T-cell (primary cell): Measurements from ENCODE around the gene NELFB. TPM values are rescaled to one million over a fixed set of nuclear protein-coding genes. Genes with fewer than 3 reads are reported as not detected.

ENCODE experiments used
- ATAC-seq, 4 experiments: fragments of 200-7000 bp in 3 of 4; fragments of 150-1000 bp in 1 of 4; cut with Tn5 transposase; replicated peaks in 1 of 4; 1 replicate in 3 of 4; 2 replicates in 1 of 4; pipeline ENCODE4 v1.10.0; 2021; ENCODE audit warnings: moderate library complexity in 3 of 4, mild to moderate bottlenecking in 2 of 4, moderate number of reproducible peaks in 1 of 4
- CTCF ChIA-PET, 2 donors: fragments of 300-600 bp; sonication (Branson Sonifier 250); formaldehyde crosslinking; loops; one replicate each; lab custom pipeline; 2022; ENCODE audit warnings: antibody characterized with exemption in 2 of 2; lab: Charles Lee
- POLR2A ChIA-PET, 2 donors: fragments of 300-600 bp; sonication (Branson Sonifier 250); formaldehyde crosslinking; loops; one replicate each; lab custom pipeline; 2022; ENCODE audit warnings: antibody characterized with exemption in 2 of 2; lab: Charles Lee
- DNase-seq, 35 experiments: peaks; one replicate each; pipeline versions ENCODE4 v3.0.0 to v3.0.0-alpha.2; 2013 to 2023
- H3K27ac ChIP-seq: one replicate; pipeline ENCODE4 v1.5.1; 2013; ENCODE audit warnings: low read length
- H3K27me3 ChIP-seq, 2 experiments: replicated peaks in 1 of 2; 1 replicate in 1 of 2; 2 replicates in 1 of 2; pipeline versions ENCODE4 v1.6.1 to v1.7.0; 2013; ENCODE audit warnings: low read length in 1 of 2, mixed read lengths in 1 of 2; ENCODE audit not compliant: control insufficient read depth in 2 of 2, insufficient read depth in 2 of 2; ENCODE audit errors: extremely low read depth in 1 of 2
- H3K36me3 ChIP-seq, 2 donors: 1 replicate in 1 of 2; 2 replicates in 1 of 2; pipeline versions ENCODE4 v1.6.1 to v1.7.0; 2013; ENCODE audit warnings: low read length in 1 of 2; ENCODE audit not compliant: control insufficient read depth in 2 of 2, insufficient read depth in 1 of 2; ENCODE audit errors: extremely low read depth in 1 of 2
- H3K4me1 ChIP-seq, 2 experiments: 1 replicate in 1 of 2; 2 replicates in 1 of 2; pipeline versions ENCODE4 v1.6.1 to v1.7.0; 2013; ENCODE audit warnings: low read length in 2 of 2, mixed read lengths in 1 of 2; ENCODE audit not compliant: insufficient read depth in 2 of 2, control insufficient read depth in 1 of 2; ENCODE audit errors: extremely low read depth in 1 of 2
- H3K4me3 ChIP-seq, 2 donors: 1 replicate in 1 of 2; 2 replicates in 1 of 2; pipeline versions ENCODE4 v1.5.1 to v1.7.0; 2013; ENCODE audit warnings: mild to moderate bottlenecking in 2 of 2, low read length in 1 of 2, moderate library complexity in 1 of 2; ENCODE audit not compliant: control insufficient read depth in 1 of 2; ENCODE audit errors: extremely low read depth in 1 of 2
- H3K9me3 ChIP-seq: 2 replicates; pipeline ENCODE4 v1.7.0; 2013
- H3K27ac Mint-ChIP-seq, 2 donors: one replicate each; pipeline ENCODE4 v1.8.0; 2020 to 2021; ENCODE audit warnings: mild to moderate bottlenecking in 2 of 2, mixed read lengths in 2 of 2
- H3K27me3 Mint-ChIP-seq, 2 donors: one replicate each; pipeline ENCODE4 v1.8.0; 2021 to 2022; ENCODE audit warnings: mixed read lengths in 2 of 2
- H3K36me3 Mint-ChIP-seq: one replicate; pipeline ENCODE4 v1.8.0; 2021; ENCODE audit warnings: mixed read lengths
- H3K4me1 Mint-ChIP-seq, 3 donors: one replicate each; pipeline ENCODE4 v1.8.0; 2020 to 2022; ENCODE audit warnings: mixed read lengths in 3 of 3, mild to moderate bottlenecking in 1 of 3
- H3K4me3 Mint-ChIP-seq, 3 donors: one replicate each; pipeline ENCODE4 v1.8.0; 2020 to 2022; ENCODE audit warnings: mild to moderate bottlenecking in 3 of 3, mixed read lengths in 3 of 3, moderate library complexity in 3 of 3
- H3K9me3 Mint-ChIP-seq, 3 donors: one replicate each; pipeline ENCODE4 v1.8.0; 2020 to 2022; ENCODE audit warnings: mixed read lengths in 3 of 3
- WGBS: methylation state at CpG from one replicate; pipeline ENCODE4 v1.1.5; 2013; ENCODE audit warnings: missing lambda C conversion rate; ENCODE audit not compliant: insufficient coverage; 5-methylcytosine and 5-hydroxymethylcytosine counted together
- total RNA-seq, 35 experiments: library from RNA in 6 of 35; stranded (reverse) in 6 of 35; fragments of 120-200 nt in 1 of 35; gene quantifications; one replicate each; pipeline versions ENCODE4 v1.2.1 to v1.2.4 and lab custom pipeline; 2013 to 2026

NELFB gene
- total RNA-seq, 5 donors from 2014 or later (not counting 1 experiment from before 2014, with no cell fraction given) = 36.1 to 62.2 (median 58.8) TPM

GRCh38 chr9:137321726-137322361 is 66.7 kb downstream of the NELFB start:
- no peaks in the 10 kb centered on the region for H3K9me3 ChIP-seq
- H3K9me3 Mint-ChIP-seq = no peaks in the 10 kb centered on the region
- POLR2A ChIA-PET = no interaction called here
- no peak overlapping the region for H3K4me3 ChIP-seq
- H3K27ac ChIP-seq = no peak overlapping the region
- ATAC-seq (no peak), DNase-seq (no peak)
- H3K36me3 ChIP-seq = no peaks in the 10 kb centered on the region
- peaks cover 11 to 23% (median 15%) of the 10 kb centered on the region in 3 donors for H3K4me1 Mint-ChIP-seq
- 91% methylated on average over 21 of the region's 22 CpGs for WGBS
- peak overlapping the region in 1 of 2 donors; percentile 16 for H3K27ac Mint-ChIP-seq
- peaks cover 7 to 27% of the 10 kb centered on the region in 2 donors for H3K27me3 Mint-ChIP-seq
- no peak overlapping the region for H3K4me3 Mint-ChIP-seq
- H3K27me3 ChIP-seq = peaks cover 0 to 81% of the 10 kb centered on the region in 2 experiments
- H3K4me1 ChIP-seq = peaks cover 0 to 23% of the 10 kb centered on the region in 2 experiments
- no peaks in the 10 kb centered on the region for H3K36me3 Mint-ChIP-seq
- CTCF ChIA-PET = interaction anchor here in 1 of 2 donors (0.7 kb wide), 1 partner anchor 14 kb away, joined by 4 read pairs; no protein-coding TSS in a partner anchor

Other genes with a start within 250 kb of the NELFB start
- 100 to 1,000 TPM in 3 of 5 donors, 10 to 100 TPM in 2; 58.6 to 138 (median 121) TPM for gene ABCA2, start 227.1 kb upstream of the NELFB start, total RNA-seq
- gene FUT7, start 223.2 kb upstream of the NELFB start, total RNA-seq = 1 to 10 TPM; 1.1 to 7.7 (median 5.1) TPM
- 10 to 100 TPM; 32.4 to 76.7 (median 57.0) TPM for gene NPDC1, start 209.2 kb upstream of the NELFB start, total RNA-seq
- under 1 TPM in 1 of 5 donors, not detected in 4; 0.32 TPM for gene ENTPD2, start 201.3 kb upstream of the NELFB start, total RNA-seq
- 1 to 10 TPM in 1 of 5 donors, under 1 TPM in 4; 0.33 to 1.0 (median 0.83) TPM for gene SAPCD2, start 184.8 kb upstream of the NELFB start, total RNA-seq
- gene UAP1L1, start 177.8 kb upstream of the NELFB start, total RNA-seq = 10 to 100 TPM; 11.3 to 32.8 (median 19.3) TPM
- 10 to 100 TPM; 62.0 to 91.5 (median 84.8) TPM for gene MAN1B1, start 168.3 kb upstream of the NELFB start, total RNA-seq
- 100 to 1,000 TPM; 246 to 469 (median 425) TPM for gene DPP7, start 140.6 kb upstream of the NELFB start, total RNA-seq
- not detected for gene GRIN1, start 116.2 kb upstream of the NELFB start, total RNA-seq
- gene LRRC26, start 85.3 kb upstream of the NELFB start, total RNA-seq = not detected
- not detected for gene TMEM210, start 83.3 kb upstream of the NELFB start, total RNA-seq
- 100 to 1,000 TPM; 133 to 142 (median 141) TPM for gene ANAPC2, start 66.8 kb upstream of the NELFB start, total RNA-seq
- gene SSNA1, start 66.7 kb upstream of the NELFB start, total RNA-seq = 10 to 100 TPM; 37.0 to 71.6 (median 64.0) TPM
- 10 to 100 TPM in 3 of 5 donors, 1 to 10 TPM in 2; 5.8 to 12.8 (median 12.1) TPM for gene TPRN, start 54.6 kb upstream of the NELFB start, total RNA-seq
- 10 to 100 TPM; 23.7 to 44.7 (median 42.1) TPM for gene TMEM203, start 49.7 kb upstream of the NELFB start, total RNA-seq
- gene NDOR1, start 49.6 kb upstream of the NELFB start, total RNA-seq = 10 to 100 TPM; 27.6 to 46.7 (median 45.4) TPM
- gene RNF208, start 33.1 kb upstream of the NELFB start, total RNA-seq = 1 to 10 TPM in 3 of 5 donors, under 1 TPM in 2; 0.56 to 1.6 (median 1.5) TPM
- gene CYSRT1, start 30.2 kb upstream of the NELFB start, total RNA-seq = under 1 TPM in 4 of 5 donors, not detected in 1; 0.32 to 0.58 (median 0.45) TPM
- not detected for gene RNF224, start 27.8 kb upstream of the NELFB start, total RNA-seq
- gene SLC34A3, start 24.4 kb upstream of the NELFB start, total RNA-seq = not detected
- gene TUBB4B, start 14.0 kb upstream of the NELFB start, total RNA-seq = 100 to 1,000 TPM in 2 of 5 donors, 10 to 100 TPM in 3; 50.6 to 118 (median 95.3) TPM
- gene STPG3, start 4.0 kb upstream of the NELFB start, total RNA-seq = under 1 TPM in 1 of 5 donors, not detected in 4; 0.54 TPM
- 1 to 10 TPM; 2.2 to 5.6 (median 3.2) TPM for gene TOR4A, start 22.4 kb downstream of the NELFB start, total RNA-seq
- 1 to 10 TPM in 4 of 5 donors, under 1 TPM in 1; 0.55 to 2.7 (median 1.7) TPM for gene NRARP, start 46.9 kb downstream of the NELFB start, total RNA-seq
- 10 to 100 TPM; 18.5 to 43.8 (median 38.0) TPM for gene EXD3, start 167.8 kb downstream of the NELFB start, total RNA-seq
- 10 to 100 TPM in 2 of 5 donors, 1 to 10 TPM in 3; 6.4 to 11.7 (median 8.1) TPM for gene NOXA1, start 168.1 kb downstream of the NELFB start, total RNA-seq
- gene ENTPD8, start 186.0 kb downstream of the NELFB start, total RNA-seq = not detected
- gene NSMF, start 204.0 kb downstream of the NELFB start, total RNA-seq = 10 to 100 TPM; 40.5 to 89.5 (median 51.7) TPM